ENCODE data around the gene EML2. TPM values are rescaled to one million over a fixed set of nuclear protein-coding genes. Genes with fewer than 3 reads are reported as not detected.
"Not testable (repeated sequence)": the region's sequence is repeated elsewhere in the genome, so short reads cannot be mapped to it uniquely, and the experiment has no call there.

Gene EML2
- total RNA-seq, 1 donor from 2014 or later, result 43.3 TPM

DNA sequence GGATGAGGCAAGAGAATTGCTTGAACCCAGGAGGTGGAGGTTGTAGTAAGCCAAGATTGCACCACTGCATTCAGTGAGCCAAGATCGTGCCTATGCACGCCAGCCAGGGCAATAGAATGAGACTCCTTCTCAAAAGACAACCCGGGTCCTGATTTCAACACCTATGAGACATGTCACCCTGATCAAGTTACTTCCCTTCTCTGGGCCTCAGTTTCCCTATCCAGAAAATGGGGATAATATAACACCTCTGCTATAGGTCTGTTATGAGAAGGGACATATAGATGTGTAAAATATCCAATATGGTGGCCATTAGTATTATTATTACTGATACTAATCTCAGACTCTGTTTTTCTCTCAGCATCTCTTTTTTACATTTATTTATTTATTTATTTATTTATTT is 15.9 kb upstream of the EML2 start:
- DNase-seq (ENCODE audit: low spot score) (no peak), ATAC-seq (no peak)
- intact Hi-C loops (cut with DNase I), result no loop called here

DNA sequence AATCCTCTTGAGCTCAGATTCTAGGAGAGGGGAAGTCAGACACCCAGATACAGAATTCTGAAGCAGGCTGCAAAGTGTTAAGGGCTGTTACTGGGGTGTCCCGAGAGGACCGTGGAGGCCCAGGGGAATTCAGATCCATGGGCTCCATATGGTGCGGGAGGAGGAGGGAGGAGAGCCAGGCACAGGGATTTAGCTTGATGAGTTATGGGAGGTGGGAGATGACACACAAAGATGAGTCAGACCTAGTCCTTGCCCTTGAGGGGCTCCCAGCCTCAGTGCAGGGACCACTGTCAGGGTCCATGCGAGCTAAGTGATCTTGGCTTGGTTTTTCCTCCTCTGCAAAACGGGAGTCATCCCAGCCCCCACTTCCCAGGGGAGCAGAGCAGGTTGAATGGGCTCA is 14.4 kb upstream of the EML2 start:
- ATAC-seq, result no peak
- no peak for DNase-seq (ENCODE audit: low spot score)
- intact Hi-C loops (cut with DNase I), result no loop called here

DNA sequence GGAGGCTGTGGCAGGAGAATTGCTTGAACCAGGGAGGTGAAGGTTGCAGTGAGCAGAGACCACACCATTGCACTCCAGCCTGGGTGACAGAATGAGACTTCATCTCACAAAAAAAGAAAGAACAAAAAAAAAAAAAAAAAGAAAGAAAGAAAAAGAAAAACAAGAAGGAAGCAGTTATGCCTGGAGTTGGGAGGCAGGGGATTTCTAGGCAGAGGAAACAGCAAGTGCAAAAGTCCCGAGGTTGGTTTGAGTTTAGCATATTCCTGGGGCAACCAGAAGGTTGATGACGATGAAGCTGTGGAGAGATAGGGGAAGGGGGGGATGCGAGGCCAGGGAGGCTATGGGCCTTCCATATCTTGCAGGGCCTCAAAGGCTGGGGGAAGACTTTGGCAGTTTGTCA is 11.5 kb upstream of the EML2 start:
- intact Hi-C loops (cut with DNase I), result no loop called here
- ATAC-seq (no peak), DNase-seq (ENCODE audit: low spot score) (no peak)

DNA sequence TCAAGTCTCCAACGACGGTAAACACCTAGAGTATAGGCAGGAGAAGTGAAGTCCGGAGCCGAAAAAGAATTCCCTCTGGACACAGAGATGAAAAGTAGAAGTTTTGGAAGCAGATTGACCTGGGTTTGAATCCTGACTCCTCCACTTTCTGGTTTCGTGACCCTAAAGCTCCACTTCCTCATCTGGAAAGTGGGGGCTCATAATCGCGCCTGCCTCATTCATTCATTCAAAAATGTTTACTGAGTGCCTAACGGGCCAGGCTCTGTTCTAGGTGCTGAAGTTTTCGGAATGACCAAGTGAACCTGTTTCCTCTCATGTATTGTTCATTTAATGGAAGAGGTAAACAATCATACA is 7.1 kb upstream of the EML2 start:
- no peak for DNase-seq (ENCODE audit: low spot score)
- intact Hi-C loops (cut with DNase I), result no loop called here
- ATAC-seq, result no peak

DNA sequence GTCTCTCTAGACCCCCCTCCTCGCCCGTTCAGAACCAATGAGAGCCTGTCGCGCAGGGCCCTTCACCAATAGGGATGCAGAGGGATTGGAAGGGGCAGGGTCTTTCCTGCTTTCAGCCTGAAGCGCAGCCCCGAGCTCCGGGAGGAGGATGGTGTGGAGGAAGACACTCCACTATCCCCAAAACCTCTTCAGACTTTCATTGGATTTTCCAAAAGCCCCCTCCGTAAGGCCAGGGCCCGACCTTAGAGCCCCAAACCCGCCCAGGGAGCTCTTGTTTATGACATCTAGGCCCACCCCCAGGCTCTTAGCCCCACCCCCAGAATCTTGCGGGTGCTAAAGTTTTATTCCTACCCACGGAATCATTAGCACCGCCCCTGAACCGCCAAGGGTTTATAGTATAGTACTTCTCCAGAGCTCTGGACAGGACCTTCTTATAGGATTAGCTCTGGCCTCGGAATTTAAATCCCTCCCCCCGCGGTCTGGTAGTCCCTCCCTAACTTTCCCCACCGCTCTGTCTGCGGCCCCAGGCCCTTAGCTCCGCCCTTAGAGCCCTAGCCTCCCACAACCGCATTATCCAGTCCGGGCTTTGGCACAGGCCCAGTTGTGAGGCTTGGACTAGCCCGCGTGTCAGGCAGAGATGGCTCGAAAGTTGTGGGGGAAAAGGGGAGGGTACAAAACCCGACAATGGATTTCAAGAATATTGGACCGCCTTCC is 6.6 kb upstream of the EML2 start:
- peak; percentile 75 for DNase-seq (ENCODE audit: low spot score)
- intact Hi-C loops (cut with DNase I), result no loop called here
- ATAC-seq, result peak; percentile 56

DNA sequence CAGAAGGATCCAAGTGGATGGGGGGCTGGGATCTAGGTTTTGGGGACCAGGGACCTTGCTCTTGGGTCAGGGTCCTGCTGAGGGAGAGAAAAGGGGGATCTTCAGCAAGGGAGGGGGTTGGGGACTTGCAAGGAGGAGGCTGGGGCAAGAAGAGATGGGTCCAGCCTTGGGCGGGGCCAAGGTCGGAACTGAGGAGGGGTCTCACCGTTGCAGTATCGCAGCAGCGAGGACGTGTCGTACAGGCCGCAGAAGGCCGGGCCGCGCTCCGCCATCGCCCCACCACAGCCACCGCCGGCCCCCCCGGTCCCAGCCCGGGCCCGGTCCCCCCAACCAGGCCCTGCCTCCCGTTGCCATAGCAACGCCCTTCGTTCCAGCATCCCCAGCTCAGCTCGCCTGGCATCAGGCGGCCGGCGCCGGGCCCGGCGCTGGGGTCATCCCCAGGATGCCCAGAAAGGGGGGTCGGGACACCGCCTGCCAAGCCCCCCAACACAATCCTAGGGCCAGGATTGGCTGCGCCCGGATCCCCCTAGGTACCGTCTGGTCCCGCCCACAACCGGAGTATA is 6.0 kb upstream of the EML2 start:
- ATAC-seq (no peak), DNase-seq (ENCODE audit: low spot score) (no peak)
- intact Hi-C loops (cut with DNase I), result no loop called here

DNA sequence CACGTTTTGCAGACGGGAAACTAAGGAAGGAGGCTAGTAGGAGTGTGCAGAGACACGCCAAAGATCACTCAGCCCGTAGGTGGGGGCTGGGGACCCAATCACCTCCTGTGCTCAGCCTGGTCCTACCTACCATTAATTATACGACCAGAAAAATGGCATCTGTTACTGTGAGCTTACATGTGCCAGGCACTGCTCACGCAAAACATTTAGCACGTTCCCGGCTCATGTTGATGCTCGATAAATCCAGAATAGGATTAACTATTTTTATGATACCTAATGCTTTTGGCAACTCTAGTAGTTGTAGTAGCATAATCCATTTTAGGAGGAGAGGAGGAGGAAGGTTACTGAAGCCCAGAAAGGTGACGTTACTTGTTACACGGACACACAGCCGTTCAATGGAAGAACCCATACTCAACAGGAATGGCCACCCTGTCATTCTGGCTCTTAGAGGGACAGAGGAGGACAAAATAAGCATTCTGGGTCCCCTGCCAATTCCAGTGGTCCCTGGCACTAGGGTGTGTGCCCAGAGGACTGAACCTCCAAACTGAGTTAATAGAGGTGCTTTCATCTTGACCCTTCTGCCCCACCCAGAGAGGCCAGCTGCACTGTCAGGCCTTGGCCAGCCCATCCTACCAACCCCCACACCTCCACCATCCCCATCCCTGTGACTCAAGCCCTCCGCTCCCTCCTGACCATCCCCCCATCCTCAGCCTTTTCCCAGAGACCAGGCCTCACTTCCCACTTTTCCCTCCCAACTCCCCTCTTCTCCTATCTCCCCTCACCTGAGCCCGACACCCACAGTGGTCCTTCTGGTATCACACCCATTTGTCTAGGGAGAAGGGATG is 5.0 kb upstream of the EML2 start:
- ATAC-seq (no peak), DNase-seq (ENCODE audit: low spot score) (no peak)
- intact Hi-C loops (cut with DNase I), result loop anchor here (5.0 kb wide), 1 partner anchor 122 kb away; no protein-coding TSS in a partner anchor

DNA sequence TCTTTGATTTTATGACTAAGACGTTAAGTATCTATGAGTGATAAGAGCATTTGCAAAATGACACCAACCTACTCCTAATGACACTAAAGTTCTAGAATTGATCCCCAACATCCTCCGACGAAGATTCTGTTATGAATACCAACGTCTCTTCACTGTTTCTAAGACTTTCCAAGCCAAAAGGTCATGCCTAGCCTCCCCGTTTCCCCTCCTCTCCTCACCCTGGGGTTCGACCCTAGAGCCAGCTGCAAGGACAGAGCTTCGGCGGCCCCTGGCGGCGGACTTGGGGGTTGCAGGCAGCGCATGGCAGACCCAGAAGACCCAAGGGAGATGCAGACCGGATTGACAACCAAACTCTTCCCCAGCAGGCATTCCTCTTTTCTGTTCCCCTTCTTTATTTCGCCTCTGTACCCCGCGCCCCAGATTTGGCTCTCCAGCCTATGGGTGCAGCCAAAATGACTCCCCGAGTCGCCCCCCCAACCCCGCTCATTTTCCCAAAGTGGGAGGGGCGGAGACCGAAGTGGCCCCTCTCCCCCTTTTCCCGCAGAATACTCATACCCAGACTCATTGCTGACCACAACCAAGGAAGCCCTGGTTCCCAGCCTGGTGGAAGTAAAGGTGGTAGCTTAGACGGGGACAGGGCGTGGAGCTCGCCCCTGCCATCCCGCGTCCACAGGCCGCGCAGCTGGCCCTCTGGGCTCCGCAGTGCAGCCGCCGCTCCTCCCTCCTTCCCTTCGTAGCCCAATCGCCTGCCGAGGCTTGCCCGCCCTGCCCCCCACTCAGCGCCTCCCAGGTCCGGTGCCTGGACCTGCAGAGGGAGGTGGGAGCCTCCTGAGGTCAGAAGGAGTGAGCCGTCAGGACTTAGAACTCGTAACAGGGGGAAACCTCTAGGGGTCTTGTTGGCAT is 4.1 kb upstream of the EML2 start:
- intact Hi-C loops (cut with DNase I), result loop anchor here (5.0 kb wide), 1 partner anchor 121 kb away; no protein-coding TSS in a partner anchor
- peak; percentile 73 for ATAC-seq
- DNase-seq (ENCODE audit: low spot score), result peak; percentile 90

DNA sequence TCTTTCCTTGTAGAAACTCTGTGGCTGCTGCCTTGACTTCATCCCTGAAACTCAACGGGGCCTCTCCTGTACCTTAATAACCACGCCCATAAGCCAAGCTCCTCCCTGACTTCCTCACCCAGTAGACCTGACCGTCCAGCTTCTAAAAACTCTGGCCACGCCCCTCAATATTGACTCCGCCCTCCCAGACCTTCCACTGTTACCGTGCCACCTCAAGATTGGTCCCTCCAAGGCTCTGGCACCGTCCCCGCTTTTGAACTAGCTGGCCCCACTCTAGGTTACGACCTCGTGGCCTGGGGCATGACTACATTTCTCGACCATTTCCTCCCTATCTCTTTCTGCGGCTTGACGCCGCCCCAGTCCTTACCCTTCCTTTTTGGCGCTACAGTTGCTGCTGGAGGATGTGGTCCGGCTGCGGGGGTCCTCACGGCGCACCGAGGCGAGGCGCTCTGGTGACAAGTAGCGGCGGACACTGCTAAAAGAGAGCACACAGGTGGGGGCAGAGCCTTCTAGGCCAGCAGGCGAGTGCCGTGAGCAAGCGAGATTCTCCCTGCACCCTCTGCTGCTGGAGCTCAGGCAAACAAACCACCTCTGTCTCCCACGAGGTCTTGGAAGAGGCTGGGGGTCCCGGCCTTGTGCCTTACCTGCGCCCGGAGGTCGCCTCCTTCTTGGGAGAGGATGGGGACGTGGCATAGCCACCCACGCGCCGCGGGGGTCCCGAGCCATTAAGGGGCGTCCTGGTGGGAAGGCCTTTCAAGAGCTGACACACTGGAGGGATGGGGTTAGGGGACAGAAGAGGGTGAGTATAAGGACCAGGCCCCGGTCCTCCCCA is 2.3 kb upstream of the EML2 start:
- peak; percentile 36 for ATAC-seq
- intact Hi-C loops (cut with DNase I), result loop anchor here (5.0 kb wide), 1 partner anchor 119 kb away; no protein-coding TSS in a partner anchor
- peak; percentile 81 for DNase-seq (ENCODE audit: low spot score)

DNA sequence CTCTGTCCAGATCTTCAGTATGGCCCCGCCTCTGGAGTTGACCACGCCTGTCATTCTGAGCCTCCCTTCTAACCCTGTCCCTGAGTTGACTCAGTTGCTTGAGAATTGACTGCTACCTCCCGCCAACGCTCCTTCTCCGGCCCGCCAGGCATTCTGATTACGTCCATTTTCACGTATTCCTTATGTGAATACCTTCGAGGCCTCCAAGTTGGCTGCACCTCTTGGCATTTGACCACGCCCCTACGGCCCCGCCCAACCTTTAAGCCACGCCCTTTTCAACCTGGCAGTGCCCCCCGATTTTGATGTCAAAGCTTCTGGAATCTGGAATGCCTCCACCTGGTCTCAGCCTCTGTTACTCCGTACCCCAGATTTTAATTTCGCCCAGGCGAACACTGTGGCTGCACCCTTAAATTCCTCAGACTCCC is 1.7 kb upstream of the EML2 start:
- ATAC-seq (no peak), DNase-seq (ENCODE audit: low spot score) (peak; percentile 68)
- intact Hi-C loops (cut with DNase I), result loop anchor here (5.0 kb wide), 1 partner anchor 119 kb away; no protein-coding TSS in a partner anchor

DNA sequence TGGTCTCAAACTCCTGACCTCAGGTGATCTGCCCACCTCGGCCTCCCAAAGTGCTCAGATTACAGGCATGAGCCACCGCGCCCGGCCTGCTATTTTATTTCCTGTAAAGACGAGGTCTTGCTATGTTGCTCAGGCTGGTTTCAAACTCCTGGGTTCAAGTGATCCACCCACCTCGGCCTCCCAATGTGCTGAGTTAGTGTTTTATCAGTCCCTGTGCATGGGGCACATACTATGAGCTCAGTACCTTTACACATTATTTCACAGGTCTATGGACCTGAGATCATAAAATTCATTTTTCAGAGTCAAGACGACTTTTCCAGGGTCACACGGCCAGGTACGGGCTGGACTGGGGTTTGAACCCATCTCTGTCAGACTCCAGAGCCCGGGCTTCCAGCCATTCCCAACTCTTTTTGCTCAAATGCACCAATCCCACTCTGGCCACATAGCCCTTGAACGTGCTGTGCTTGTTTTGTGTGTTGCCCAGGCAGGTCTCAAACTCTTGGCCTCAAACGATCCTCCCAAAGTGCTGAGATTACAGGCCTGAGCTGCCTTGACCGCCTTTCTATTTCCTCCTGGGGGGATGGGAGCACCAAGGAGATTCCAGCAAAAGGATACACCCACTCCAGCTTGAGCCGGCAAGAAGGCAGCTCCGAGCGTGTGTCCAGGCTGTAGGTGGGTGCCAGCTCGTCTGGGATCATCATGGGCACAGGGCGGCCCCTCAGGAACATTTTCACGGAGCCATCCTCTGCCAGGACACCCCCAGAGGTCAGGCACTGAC is 1.1 kb downstream of the EML2 start:
- ATAC-seq (no peak), DNase-seq (ENCODE audit: low spot score) (no peak)
- intact Hi-C loops (cut with DNase I), result no loop called here

DNA sequence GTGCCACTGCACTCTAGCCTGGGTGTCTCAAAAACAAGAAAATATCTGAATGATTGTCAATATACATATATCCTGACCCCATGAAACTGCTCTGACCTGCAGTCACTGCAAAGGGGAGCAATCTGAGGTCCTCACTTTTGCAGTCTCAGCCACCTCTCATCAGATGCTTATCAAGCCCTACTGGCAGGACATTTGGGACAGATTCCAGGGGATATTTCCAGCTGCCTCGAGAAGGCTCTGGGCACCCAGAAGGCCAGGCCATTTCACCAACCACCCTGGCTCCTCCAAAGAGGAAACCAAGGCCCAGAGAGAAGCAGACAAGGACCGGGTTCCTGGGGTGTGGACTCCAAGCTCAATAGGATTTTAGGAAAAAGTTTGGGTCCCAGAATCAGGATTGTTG is 2.3 kb downstream of the EML2 start:
- intact Hi-C loops (cut with DNase I), result no loop called here
- ATAC-seq (no peak), DNase-seq (ENCODE audit: low spot score) (no peak)

DNA sequence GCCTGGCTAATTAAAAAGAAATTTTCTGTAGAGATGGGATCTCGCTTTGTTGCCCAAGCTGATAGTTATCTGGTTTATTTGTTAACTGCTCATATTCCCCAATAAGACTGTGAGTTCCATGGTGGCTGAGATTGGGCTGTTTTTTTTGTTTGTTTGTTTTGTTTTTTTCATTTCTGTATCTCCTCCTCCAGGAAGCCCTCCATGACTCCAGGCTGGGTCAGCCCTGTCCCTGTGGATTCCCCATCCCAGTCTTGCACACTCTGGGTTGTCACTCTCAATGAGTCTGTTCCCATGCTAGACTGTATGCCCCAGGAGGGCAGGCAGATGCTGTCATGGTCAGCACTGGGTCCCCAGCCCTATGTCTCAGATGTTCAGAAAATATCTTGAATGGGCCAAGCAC is 2.9 kb downstream of the EML2 start:
- DNase-seq (ENCODE audit: low spot score), result no peak
- intact Hi-C loops (cut with DNase I), result no loop called here
- ATAC-seq, result no peak

DNA sequence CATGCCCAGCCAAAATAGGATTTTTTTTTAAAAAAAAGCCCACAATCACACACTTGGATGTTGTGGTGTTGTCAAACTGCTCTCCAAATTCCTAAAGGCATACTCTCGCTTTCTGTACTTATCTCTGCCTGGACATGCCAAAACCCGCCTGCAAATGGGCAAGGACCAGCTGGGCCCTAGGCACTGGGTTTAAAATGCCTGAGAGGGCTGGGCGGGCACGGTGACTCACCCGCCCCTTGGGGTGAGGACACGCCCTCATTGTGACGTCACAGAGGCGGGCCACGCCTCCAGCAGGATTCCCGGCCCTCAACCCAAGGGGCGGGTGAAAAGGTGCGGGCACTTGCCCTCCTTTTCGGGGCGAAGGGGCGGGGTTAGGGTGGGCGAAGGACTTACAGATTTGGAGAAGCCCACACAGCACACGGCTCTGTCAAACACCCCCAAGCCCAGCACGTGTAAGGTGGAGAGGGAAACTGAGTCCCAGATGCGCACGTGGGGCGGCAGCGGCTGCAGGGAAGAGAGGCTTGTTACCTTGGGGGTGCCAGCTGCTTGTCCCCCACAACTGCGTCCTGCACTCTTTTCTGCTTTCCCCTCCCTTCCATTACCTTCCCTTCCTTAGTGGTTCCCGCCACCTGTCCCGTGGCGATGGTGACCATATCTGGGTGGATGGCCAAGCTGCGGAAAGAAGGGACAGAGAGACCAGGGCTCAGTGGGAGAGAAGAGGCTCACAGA is 6.6 kb downstream of the EML2 start:
- intact Hi-C loops (cut with DNase I), result no loop called here
- peak; percentile 76 for DNase-seq (ENCODE audit: low spot score)

DNA sequence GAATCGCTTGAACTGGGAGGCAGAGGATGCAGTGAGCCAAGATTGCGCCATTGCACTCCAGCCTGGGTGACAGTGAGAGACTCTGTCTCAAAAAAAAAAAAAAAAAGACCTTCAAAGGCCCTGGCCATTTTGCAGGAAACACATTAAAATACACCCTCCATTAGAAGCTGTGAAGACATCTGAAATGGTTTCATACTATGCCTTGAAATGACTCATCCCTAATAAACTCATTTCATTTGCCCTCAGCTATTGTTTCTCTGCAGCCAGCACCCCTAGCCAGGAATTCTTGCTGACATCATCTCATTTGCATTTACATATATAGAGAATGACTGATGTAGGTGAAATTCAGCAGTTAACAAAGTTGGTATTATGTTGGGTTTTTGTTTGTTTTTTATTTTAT is 8.7 kb downstream of the EML2 start:
- ATAC-seq (no peak), DNase-seq (ENCODE audit: low spot score) (no peak)
- intact Hi-C loops (cut with DNase I), result no loop called here

More for the DNA sequence above, 6.6 kb downstream of the EML2 start:
- peak; percentile 88 for ATAC-seq

DNA sequence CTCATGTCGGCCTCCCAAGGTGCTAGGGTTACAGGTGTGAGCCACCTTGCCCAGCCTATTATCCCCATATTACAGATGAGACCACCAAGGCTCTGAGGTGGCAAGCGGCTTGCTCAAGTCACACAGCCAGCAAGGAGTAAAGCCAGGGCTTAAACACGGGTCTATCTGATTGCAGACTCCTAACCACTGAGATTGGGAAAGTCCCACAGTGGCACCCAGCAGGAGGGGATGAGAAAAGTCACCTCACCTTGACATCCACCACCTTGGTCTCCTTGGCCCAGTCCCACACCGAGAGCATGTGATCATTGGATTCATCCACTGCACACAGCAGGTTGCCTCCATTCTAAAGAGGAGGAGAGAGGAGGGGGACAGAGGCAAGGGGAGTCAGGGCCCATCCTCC is 9.5 kb downstream of the EML2 start:
- DNase-seq (ENCODE audit: low spot score), result no peak
- ATAC-seq, result no peak
- intact Hi-C loops (cut with DNase I), result no loop called here

DNA sequence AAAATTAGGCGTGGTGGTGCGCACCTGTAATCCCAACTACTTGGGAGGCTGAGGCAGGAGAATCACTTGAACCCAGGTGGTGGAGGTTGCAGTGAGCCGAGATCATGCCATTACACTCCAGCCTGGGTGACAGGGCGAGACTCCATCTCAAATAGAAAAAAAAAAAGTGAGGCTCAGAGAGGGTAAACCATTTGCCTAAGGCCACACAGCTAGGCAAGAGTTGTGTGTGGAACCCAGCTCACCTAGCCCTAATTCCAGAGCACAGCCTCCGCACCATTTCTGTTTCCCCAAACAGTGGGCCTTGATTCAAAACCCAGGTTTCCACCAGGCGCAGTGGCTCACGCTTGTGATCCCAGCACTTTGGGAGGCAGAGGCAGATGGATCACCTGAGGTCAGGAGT is 11.0 kb downstream of the EML2 start:
- DNase-seq (ENCODE audit: low spot score); intact Hi-C loops (cut with DNase I); ATAC-seq: not testable (repeated sequence)

Measured in sciatic nerve (tissue), 2 donors.